Fibroblast of gingiva (primary cell): ENCODE results near the gene ENG.
"Not testable (repeated sequence)": the region's sequence is repeated elsewhere in the genome, so short reads cannot be mapped to it uniquely, and the experiment has no call there.

Experiments used
- DNase-seq: peaks from one replicate; pipeline ENCODE4 v3.0.0-alpha.2; 2011; ENCODE audit warnings: low read depth

The ENG gene

DNA sequence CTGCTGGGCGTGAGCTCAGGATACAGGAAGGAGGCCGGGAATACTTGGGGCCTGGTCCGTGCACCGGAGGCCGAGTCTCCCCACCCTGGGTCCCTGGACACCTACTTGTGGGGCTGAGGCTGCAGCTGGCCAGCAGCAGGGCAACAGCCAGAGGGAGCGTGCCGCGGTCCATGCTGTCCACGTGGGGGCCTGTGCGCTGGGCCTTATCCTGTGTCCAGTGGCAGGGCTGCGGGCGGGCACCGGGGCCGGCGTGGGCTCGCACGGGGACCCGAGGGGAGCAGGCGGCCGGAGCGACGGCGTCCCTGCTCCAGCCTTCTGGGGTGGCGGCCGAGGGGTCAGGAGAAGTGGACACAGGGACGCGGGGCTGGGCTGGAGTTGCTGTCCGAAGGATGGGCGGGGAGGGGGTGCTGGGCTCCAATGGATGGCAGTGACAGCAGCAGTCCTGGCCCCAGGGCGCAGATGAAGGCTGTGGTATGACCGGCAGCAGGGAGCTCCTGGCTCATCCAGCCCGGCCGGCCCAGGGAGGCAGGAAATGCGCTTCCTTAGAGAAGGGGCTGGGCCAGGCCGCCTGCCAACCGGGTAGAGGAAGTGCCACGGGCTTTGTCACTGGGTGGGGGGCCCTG is at the start of gene ENG:
TSS of gene ENG (minus strand) at position 475 of the 623 bp plus-strand sequence. CDS start at position 172, 303 bp downstream.
- DNase-seq = peak; percentile 67

DNA sequence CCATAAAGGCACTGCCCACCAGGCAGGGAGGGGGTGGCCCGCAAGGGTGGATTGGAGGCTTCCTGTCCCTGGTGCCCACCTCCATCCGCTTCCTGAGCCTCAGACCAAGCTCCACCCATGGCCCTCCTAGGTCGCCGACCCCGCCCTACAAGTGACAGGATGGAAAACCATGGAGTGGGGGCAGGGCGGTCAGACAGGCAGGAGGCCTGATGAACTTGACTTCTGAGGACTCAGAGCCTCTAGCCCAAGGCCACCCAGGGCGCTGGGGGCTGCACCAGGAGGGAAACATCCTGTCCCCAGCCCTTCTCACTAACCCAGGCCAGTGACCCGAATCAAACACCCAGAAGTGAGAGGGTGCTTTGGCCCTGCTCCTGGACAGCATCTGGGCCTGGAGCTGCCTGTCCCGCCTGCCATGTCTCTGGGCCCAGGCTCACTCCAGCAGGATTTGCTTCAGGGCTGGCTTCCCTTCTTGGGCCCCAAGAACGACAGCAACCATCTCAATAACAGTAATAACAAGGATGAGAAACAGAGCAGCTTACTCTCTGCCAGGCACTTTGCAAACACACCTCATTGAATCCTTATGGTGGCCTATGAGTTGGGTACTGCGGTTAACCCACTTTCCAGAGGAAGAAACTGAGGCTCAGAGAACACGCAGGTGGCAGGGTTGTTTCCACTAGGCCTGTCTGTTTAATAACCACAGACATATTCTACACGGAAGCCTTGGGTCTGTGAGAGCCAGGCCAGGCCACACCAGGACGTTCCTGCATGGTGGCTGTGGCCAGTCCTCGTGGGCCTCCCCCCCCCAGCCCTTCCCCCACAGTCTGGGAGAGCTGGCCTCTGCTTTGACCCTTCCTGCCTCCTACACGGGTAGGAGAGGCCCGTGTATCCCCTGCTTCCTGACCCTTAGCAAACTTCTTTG is 49.4 kb upstream of the ENG start:
- peak; percentile 82 for DNase-seq

DNA sequence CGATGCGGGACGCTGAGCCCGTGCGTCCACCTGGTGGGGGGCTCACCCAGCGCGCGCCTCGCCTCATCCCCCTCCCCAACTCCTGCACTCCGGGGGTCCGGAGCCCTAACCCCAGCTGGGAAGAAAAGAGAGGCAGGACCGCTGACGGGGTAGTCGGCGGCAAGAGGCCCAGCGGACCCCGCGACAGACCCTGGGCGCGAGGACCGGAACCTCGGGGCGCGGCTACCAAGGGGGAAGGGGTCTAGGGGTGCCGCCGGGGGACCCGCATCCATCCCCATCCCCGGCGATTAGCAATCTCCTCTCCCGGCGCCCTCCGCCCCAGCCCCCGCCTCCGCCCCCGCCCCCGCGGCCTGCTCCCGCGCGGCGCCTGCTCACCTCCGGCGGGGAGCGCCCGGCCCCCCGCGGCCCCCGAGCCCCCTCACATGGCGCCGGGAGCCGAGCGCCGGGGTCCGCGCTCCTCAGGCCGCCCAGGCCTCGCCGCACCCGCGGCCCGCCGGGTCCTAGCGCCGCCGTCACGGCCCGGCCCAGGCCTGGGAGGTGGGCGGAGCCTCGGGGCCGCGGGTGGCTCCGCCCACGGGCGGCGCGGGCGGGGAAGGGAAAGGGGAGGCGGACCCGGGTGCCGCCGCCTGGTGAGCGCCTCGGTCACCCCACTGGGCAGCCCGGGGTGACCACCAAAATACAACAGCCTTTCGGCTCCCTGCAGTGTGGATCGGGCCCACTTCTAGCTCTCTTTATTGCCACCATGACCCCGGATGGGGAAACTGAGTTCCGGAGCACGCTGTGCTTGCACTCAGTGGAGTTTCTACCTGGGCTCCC is 44.9 kb upstream of the ENG start, which contains the start of gene ST6GALNAC6:
TSS of gene ST6GALNAC6 (minus strand) at position 476 of the 816 bp plus-strand sequence. CDS start 1,622 bp downstream, outside the sequence.
- DNase-seq = peak; percentile 82

DNA sequence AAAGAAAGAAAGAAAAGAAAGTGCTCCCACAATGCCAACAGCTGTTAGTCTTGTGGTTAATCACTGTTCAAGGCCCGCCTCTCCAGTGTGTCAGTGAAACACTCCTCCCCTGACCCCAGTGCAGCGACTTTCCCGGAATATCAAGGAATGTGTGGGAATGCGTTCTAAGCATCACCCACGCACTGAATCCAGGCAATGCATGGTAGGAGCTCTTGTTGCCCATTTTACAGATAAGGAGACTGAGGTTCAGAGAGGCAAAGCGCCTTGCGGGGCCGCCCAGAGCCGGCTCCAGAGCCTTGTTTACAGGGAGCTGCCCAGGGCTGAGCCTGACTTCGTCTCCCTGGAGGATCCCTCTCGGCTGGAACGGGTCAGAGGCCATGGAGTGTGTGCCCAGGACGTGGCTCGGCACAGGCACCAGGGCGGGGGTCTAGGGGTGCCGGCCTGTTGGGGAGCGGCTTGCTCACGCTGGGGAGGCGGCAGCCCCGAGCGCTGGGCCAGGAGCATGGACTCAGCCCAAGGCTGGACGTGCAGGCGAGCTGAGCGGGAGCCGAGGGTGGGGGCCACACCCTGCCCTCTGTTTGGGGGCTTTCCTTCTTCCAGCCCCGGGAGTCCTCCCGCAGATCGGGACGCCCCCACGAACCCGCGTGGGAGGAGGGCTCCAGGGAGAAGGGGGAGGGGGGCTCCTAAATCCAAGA is 44.1 kb upstream of the ENG start:
- DNase-seq = peak; percentile 89

DNA sequence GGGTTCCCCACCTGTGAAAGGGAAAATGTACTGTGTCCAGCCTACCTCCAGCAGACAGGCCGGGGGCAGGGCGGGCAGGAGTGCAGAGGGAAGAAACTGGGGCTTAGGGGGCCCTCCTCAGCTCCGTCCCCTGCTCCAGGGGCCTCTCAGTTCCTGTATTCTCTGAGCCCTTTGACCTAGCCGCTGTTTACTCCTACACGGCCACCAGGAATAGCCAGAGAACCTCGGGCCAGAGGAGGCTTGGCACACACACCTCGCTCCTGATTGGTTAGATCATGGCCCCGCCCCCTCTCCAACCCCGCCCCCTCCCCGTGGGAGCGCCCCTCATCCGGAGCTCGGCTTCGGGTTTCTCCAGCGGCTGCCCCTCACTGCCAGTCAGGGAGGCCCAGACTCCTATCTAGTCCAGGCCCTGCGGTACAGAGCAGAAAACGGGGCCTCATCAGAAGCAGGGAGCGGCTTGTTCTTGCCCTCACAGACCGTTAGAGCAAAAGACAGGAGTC is 42.8 kb upstream of the ENG start:
- DNase-seq = peak; percentile 80

DNA sequence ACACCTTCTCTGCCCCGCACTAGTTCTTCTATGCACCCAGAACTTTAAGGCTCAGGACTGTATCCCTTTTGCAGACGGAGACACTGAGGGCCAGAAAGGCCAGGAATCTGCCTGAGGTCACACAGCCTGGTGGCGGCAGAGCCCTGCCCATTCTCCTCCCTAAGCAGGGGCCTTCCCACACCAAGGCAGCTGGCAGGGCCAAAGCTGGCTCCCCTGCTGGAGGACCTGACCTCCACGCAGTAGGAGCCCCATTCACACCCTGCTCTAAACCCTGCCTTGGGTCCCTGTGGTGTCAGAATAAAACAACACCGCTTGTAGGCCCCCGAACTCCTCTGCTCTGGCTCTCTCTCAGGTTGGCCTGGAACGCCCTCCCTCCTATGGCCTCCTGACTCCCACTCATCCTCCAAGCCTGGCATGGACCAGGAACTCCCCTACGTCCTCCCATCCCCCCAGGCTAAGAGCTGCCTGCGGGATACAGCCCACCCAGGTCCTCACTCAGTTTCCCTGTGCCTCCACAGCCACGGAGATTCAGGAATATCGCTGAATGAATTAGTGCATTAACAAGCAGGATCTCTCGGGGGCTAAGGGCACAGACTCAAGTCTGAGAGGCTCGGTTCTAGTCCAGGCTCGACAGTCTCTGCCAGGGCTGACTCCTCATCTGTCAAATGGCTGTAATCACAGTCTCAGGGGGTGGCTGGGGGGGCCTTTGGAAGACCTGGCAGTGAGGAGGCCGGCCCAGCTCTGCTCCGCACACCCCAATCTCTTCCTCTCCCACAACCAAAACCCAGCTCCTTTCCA is 42.1 kb upstream of the ENG start:
- DNase-seq = no peak

DNA sequence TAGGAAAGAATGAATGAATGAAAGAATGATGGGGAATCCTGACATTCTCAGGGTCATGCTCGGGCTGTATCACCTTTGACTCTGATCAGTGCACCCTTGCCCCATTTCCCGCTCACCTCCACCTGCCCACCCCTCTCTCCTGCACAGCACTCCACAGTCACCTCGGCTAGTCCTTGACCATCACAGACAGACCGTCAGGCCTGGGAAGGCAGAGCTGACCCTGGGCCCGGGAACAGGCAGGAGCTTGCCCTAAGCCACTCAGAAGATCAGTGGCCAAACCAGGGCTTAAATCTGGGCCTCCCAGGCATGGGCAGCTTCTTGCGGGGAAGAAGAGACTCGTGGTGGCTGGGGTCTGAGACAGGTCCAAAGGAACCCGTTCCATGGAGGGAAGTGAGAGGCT is 41.4 kb upstream of the ENG start:
- no peak for DNase-seq

DNA sequence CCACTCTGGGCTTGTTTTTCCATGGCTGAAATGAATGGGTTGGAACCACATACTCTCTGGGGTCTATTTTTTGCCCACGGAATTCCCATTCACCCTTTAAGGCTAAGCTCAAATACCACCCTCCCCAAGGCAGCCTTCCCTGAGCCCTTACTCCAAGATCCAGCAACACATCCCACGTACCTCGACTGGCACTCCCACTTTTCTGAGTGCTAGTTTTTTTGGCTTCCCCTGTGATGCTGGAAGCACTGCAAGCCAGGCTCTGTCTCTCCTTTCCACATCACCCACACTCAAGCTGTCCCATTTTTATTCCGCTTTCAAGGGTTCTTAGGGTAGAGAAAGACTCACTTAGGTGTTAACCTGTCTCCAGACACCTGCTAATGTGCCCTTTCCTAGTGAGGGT is 38.9 kb upstream of the ENG start:
- DNase-seq = no peak

DNA sequence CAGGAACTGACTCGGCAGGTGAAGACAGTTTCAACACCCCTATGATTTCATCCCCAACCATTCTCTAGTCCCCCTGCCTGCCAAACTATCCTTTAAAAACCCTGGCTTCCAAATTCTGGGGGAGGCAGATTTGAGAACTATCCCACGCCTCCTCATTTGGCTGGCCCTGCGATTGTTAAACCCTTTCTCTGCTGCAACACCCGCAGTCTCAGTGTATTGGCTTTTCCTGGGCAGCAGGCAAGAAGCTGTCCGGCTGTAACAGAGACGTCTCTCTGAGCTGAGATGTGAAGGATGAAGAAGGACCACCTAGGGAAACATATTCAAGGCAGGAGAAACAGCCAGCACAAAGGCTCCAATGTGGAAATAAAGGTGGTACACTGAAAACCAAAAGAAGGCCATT is 38.4 kb upstream of the ENG start:
- no peak for DNase-seq

DNA sequence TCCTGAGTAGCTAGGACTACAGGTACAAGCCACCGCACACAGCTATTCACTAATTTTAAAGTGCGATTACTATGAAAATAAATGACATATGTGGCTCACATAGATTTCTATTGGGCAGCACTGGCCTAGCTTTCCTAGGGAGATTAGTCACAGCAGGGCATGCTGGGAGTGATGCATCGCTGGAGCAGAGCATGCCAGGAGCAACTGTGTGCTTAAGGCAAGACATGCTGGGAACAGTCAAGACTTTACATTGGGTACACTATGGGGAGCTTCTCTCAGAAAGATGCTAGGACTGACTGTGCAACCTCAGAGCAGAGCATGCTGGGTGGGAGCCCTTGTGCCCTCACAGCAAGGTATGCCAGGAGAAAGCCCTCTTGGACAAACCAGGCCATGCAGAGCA is 35.6 kb upstream of the ENG start:
- no peak for DNase-seq

DNA sequence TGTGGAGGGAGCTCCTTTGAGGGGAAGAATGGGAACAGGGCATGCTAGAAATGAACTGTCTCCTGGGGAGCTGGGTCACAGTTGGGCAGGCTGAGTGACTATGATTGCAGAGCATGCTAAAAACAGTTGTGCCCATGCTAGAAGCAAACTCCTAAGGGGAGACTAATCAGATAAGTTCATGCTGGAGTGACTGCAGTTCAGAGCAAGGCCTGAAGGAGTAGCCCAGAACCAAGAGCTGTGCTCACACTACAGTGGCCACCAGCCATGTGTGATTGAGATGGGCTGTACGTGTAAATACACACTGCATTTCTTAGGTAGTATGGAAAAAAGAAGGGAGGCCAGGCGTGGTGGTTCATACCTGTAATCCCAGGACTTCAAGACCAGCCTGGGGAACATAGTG is 33.3 kb upstream of the ENG start:
- no peak for DNase-seq

DNA sequence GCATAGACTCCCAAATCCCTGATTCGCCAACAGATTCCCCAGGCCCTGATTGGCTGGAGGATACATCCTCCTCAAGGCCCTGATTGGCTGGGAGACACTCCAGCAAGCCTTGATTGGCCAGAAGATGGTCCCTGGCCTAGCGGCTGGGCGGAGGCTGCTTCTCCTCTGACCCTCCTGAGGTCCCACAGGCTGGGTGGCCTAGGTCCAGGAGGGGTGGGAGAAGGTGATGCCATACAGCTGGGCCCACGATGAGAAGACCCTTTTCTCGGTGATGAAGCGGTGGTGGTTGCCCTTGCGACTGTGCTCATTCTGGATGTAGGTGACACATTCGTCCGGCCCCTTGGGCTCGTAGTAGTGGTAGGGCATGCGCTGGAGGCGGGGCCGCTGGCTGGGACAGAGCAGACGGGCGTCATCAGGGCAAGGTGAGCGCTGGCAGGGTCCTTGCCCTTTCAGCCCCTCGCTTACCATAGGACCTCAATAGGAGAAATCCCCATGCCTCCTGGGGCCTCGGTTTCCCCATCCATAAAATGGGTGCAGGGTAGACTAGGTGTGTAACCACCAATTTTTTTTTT is 32.0 kb upstream of the ENG start:
- no peak for DNase-seq

DNA sequence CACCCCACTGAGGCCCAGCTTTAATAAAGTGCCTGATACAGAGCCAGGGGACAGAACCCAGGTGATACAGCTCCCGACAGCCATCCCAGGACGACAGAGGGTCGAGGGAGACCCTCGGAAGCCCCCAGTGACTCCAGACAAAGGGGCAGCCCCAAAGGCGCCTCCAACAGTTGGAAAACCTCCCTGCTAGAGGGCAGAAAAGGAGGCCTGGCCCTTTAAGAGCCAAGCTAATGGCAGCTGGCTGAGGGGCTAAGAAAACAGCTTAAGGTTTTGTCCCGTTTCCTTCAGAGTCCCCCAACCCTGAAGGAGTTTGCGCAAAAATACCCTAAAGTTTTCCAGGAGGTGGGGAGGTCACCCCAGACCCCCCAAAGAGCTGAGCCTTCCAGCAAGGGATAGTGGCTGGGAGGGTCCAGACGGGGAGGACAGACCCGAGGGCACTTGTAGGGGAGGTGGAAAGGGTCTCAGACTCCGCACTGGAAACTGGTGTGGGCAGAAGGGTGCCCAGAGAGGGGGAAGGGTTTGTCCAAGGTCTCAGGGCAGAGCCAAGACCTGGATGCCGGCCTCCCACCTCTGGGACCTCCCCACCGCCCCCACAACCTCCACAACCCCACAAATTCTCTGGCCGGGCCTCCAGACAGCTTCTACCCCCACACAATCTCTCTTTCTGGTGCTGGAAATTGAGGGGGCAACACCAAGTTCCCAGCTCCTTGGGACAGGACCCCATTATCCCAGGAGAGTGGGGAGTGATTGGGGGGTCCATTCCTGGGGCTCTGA is 31.2 kb upstream of the ENG start:
- no peak for DNase-seq

DNA sequence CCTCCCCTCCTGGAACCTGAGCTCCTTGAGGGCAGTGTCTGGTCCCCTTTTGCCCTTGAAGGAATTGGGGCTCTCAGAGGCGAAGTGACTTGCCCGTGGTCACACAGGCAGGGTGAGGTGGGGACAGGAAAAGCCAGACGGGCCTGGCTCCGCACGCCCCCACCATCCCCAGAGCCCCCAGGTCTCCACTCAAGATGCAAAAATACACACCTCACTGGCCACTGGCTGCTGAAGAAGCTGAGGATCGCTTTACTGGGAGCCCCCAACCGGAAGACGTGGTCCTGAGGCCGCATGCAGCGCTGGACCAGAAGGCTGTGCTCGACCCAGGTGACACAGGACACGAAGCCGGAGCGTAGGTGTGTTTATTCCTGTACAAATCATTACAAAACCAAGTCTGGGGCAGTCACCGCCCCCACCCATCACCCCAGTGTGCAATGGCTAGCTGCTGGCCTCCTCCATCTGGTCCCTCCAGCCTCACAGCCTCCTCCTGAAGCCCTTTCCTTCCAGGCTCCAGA is 30.6 kb upstream of the ENG start:
- DNase-seq = no peak

DNA sequence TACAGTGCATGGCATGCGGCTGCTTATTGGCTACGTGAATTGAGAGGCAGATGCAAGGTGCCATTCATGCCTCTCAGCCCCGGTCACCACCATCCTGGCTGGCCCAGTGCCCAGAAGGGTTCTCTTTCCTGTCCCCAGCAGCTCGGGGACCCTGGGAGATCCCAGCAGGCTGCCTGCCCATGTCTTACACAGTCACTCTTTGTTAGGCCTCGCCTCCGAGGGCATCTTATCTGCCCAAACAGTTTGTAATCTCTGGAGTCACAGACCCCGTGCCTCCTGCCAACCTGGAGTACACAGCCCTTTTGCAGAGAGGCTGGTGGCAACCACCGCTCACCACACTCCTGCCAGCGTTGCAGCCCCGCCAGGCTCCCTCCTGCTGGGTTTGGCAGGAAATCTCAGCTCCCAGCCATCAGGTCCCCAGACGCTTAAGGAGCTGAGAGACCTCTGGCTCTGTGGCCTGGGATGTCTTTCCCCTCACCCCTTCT is 30.0 kb upstream of the ENG start:
- DNase-seq = no peak

DNA sequence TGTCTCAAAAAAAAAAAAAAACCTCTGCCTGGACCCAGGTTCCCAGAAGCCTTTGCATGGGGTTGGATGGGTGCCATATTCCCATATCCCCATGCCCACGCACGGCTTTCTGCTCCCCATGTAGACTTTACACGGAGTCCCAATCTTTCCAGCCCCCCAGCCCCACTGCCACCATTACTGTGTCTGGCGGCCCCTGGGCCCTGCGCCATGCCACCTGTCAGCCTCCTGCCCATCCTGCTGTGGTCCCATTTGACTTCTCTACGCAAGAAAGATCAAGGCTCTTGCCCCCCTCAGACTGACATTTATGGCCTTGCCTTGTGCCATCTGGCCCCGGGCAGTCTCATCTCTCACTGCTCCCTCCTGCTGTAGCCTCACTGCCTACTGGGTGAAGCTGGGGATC is 29.5 kb upstream of the ENG start:
- no peak for DNase-seq

DNA sequence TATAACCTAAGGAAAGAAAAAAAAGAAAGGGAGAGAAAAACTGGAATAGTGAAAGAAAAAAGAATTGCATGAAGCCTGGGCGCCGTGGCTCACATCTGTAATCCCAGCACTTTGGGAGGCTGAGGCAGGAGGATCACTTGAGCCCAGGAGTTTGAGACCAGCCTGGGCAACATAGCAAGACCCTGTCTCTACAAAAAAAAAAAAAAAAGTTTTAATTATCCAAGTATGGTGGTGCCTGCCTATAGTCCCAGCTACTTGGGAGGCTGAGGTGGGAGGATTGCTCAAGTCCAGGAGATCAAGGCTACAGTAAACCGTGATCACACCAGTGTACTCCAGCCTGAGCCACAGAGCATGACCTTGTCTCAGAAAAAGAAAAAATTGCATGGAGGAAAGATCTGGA is 27.3 kb upstream of the ENG start:
- DNase-seq = not testable (repeated sequence)

DNA sequence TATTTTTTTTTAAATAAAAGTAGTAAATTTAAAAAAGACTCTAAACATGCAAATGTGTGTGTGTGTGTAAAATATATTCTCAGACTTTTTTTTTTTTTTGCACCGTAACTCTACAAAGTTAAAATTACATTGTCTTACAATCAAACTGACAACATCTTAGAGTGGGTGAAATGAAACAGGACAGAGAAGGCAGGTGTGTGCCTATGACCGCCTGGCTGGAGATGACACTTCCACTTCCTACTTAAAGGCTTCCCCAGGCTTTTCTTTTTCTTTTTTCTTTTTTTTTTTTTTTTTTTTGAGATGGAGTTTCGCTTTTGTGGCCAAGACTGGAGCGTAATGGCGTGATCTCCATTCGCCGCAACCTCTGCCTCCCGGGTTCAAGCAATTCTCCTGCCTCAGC is 25.7 kb upstream of the ENG start:
- DNase-seq = no peak

DNA sequence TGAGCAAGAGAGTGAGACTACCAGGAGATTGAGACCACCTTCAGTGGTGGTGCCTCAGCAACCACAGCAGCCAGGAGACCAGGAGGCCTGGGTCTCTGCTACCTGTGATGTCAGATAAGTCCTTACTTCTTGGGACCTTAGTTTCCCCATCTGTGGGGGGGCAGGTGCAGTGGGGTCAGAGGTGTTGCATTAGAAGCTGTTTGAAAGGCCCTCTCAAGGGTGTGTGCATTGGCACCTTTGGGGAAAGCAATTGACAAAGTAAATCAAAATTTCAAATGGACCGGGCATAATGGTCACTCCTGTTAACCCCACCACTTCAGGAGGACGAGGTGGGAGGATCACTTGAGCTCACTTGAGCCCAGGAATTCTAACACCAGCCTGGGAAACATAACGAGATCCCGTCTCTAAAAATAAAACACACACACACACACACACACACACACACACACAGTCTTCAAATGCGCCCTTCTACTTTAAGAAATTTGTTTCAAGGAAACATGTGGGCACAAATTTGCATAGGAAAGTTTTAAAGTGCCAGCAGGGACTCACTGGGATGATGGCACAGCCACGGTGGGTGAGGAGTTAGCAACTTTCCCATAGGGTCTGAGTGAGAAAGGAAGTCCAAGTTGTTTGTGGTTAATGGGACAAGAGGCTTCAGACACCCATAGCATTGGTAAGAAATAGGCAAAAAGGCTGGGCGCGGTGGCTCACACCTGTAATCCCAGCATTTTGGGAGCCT is 24.4 kb upstream of the ENG start:
- no peak for DNase-seq
